GM13976 (cell line): ENCODE measurements around the gene HSPA4L.
A peak's percentile ranks its signal among the peaks of the same experiment; 100 is the strongest.

Experiments
- DNase-seq: peaks from one replicate; pipeline ENCODE4 v3.0.0; 2012; ENCODE audit warnings: low spot score
- CTCF ChIP-seq: IDR thresholded peaks from 2 replicates; pipeline ENCODE4 v1.5.1; 2012; ENCODE audit warnings: borderline replicate concordance, mild to moderate bottlenecking; ENCODE audit not compliant: insufficient read depth; ENCODE audit errors: extremely low read depth, missing control alignments, control extremely low read depth
- in situ Hi-C: fragments of 300-500 bp; cut with MboI; formaldehyde crosslinking; loops from one replicate; pipeline ENCODE4 v1.12.0; 2022; ENCODE audit warnings: low sequenced_read_pairs, mixed read lengths, inconsistent platforms; ENCODE audit not compliant: unreplicated experiment

HSPA4L gene

GRCh38 chr4:127782025-127782274, 172 bp upstream of the HSPA4L start:
- no peak for TF ChIP-seq CTCF
- peak; percentile 95 for DNase-seq
- in situ Hi-C loops: no loop called here

DNA sequence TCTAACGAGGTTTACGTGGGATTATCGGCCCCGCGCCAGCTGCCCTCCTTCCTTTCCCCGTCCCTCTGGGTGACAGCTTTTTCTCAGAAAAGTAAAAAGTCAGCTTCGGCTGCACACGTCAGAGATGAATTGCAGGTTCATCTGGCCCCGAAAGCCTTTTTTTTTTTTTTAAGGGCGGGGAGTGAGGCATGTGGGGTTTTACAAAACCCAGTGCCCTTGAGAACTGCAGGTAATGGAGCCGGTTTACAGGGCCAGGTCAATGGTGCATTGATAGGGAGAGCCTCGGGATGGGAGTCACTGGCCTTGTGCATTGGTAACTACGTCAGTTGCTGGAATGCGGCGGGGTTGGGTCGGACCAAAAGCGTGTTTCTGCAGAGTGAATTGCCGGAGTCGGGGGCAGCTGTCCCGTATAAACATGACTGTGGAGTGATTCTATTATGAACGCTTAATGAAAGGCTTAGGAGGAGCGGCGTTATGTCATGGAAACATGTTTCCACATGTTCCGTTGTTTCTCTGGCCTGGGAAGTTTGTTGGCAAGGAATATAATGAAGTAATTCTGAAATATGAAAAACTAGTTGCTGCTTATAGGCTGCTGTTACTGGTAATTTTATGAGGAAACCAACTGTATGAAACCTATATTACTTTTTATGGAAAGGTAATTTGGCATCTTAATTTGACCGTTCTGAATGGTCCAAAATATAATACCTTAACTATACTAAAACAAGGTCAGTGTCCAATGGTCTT, 1.1 kb downstream of the HSPA4L start:
- no peak for DNase-seq
- no peak for TF ChIP-seq CTCF
- in situ Hi-C loops: no loop called here

DNA sequence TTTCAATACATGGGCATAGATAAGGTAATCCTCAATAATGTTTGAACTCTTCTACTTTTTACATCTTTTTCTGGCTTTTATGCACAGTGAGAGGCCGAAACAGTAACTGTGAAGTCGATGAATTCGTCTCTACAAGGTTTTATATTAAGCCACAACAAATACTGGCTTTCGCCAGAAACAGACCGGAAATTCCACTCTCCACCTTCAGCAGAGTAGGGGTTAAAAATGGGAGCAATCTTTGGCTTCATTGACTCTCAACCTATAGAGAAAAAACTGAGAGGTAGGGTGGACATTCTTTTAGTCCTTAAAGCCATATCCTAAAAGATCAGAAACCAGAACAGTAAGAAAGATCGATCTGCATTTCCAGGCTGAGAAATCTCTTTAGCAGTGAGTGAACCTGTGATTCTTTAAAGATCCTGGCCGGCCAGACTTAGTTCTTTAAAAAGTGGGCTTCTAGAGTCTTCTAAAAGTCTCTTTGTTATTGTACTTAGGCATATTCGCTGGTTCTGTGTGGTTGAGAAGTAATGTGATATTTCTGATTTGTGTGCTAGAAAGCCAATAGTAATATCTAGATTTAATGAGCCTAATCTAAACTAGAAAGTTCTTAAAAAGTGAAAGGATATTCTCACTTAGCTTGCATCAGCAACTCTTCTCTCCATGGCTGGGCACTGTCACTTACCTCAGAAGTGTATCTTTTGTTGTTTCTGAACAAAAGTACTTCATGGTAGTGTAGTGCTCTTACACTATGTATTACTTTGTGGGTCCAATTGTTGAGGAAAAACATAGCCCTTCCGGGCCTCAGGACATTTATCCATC, 2.0 kb downstream of the HSPA4L start:
- in situ Hi-C loops: no loop called here
- DNase-seq: peak; percentile 24
- no peak for TF ChIP-seq CTCF

DNA sequence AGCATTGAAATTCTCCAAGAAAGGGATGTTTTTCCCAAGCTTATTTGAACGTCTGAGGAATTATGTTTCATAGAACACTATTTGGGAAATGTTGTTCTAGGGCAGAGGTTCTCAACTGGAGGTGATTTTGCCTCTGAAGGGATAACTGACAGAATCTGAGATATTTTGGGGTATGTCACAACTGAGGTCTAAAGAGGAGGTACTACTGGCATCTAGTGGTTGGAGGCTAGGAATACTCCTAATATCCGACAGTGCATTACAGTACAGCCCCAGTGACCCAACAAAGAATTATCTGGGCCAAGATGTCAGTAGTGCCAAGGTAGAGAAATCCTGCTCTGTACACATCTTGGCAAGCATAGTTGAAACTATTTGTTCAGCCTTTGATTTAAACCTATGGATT, 6.4 kb downstream of the HSPA4L start:
- TF ChIP-seq CTCF: no peak
- in situ Hi-C loops: no loop called here
- no peak for DNase-seq

DNA sequence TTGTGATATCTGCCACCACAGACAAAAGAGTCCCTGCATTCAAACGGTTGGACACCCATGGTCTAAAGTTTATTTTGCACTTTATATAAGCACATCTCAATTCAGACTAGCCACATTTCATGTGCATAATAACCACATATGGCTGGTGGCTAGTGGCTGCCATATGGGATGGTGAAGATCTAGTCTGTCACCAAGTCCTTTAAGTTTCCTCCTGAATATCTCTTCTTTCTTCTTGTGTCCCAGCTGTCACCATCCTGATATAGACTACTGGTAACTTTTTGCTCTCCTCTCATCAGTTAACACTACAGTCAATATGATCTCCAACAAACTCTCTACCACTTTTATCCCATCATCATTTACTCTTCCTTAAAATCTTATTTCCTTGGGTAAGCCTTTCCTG, 9.3 kb downstream of the HSPA4L start:
- no peak for DNase-seq
- TF ChIP-seq CTCF: no peak
- in situ Hi-C loops: no loop called here

GRCh38 chr4:127793528-127793927, 11.4 kb downstream of the HSPA4L start:
- in situ Hi-C loops: no loop called here
- TF ChIP-seq CTCF: no peak
- DNase-seq: no peak
